SK-N-SH (cell line): ENCODE measurements around the gene SLC22A23. TPM values are rescaled to one million over a fixed set of nuclear protein-coding genes. Genes with fewer than 3 reads are reported as not detected.

Source experiments
- CTCF ChIA-PET: fragments of 300-600, 350-600 bp; formaldehyde crosslinking; extraction: SDS; loops from one replicate; lab custom pipeline; 2021; lab: Yijun Ruan, JAX
- POLR2A ChIA-PET: fragments of 350-600 bp; sonication (Branson Sonifier 250); formaldehyde crosslinking; extraction: SDS; loops from one replicate; lab custom pipeline; 2020; ENCODE audit warnings: antibody characterized with exemption, inconsistent platforms; lab: Yijun Ruan, JAX
- DNase-seq: peaks from one replicate; pipeline ENCODE4 v3.0.0; 2012
- H2AFZ ChIP-seq: fragments of 200-600 bp; sonication (generic); 2 replicates; pipeline ENCODE4 v1.8.1; 2016; ENCODE audit warnings: antibody characterized with exemption, mild to moderate bottlenecking, low read depth
- H3F3A ChIP-seq: fragments of 200-600 bp; sonication (generic); replicated peaks from 2 replicates; pipeline ENCODE3; 2016; ENCODE audit warnings: antibody characterized with exemption, mild to moderate bottlenecking; ENCODE audit not compliant: insufficient read depth
- H3K27ac ChIP-seq, 2 experiments: fragments of 200-500 bp in 1 of 2; fragments of 200-600 bp in 1 of 2; sonication (Bioruptor generic) in 1 of 2; sonication (generic), shearing (Covaris generic) in 1 of 2; 2 replicates each; pipeline versions ENCODE4 v1.5.1 to v1.6.1; 2014 to 2016; ENCODE audit warnings: low read depth in 2 of 2, inconsistent platforms in 1 of 2, low read length in 1 of 2, mild to moderate bottlenecking in 1 of 2, mixed read lengths in 1 of 2
- H3K27me3 ChIP-seq: fragments of 200-600 bp; sonication (generic), shearing (Covaris generic); 2 replicates; pipeline ENCODE4 v1.6.1; 2016; ENCODE audit warnings: mixed run types; ENCODE audit not compliant: insufficient read depth
- H3K36me3 ChIP-seq, 2 experiments: fragments of 200-500 bp in 1 of 2; fragments of 200-600 bp in 1 of 2; sonication (Bioruptor generic) in 1 of 2; sonication (generic) in 1 of 2; replicated peaks in 1 of 2; 2 replicates each; pipeline versions ENCODE3 to v1.5.1; 2014 to 2016; ENCODE audit warnings: low read length in 1 of 2, mild to moderate bottlenecking in 1 of 2; ENCODE audit not compliant: insufficient read depth in 2 of 2, control insufficient read depth in 1 of 2
- H3K4me1 ChIP-seq, 2 experiments: fragments of 200-500 bp in 1 of 2; fragments of 200-600 bp in 1 of 2; sonication (Bioruptor generic) in 1 of 2; sonication (generic), shearing (Covaris generic) in 1 of 2; 2 replicates each; pipeline versions ENCODE4 v1.5.1 to v1.6.1; 2014 to 2016; ENCODE audit warnings: low read depth in 1 of 2, low read length in 1 of 2, mixed run types in 1 of 2; ENCODE audit not compliant: insufficient read depth in 2 of 2, control insufficient read depth in 1 of 2
- H3K4me2 ChIP-seq: fragments of 200-600 bp; sonication (generic), shearing (Covaris generic); 2 replicates; pipeline ENCODE4 v1.6.1; 2017; ENCODE audit warnings: mixed run types
- H3K4me3 ChIP-seq, 2 experiments: fragments of 200-500 bp in 1 of 2; fragments of 200-600 bp in 1 of 2; sonication (Bioruptor generic) in 1 of 2; sonication (generic), shearing (Covaris generic) in 1 of 2; 2 replicates each; pipeline versions ENCODE4 v1.5.1 to v1.8.1; 2014 to 2016; ENCODE audit warnings: low read depth in 2 of 2, inconsistent platforms in 1 of 2, low read length in 1 of 2, mild to moderate bottlenecking in 1 of 2, mixed read lengths in 1 of 2, moderate library complexity in 1 of 2
- H3K79me2 ChIP-seq: fragments of 200-600 bp; sonication (generic); 2 replicates; pipeline ENCODE4 v1.8.1; 2017; ENCODE audit warnings: mild to moderate bottlenecking; ENCODE audit not compliant: insufficient read depth
- H3K9ac ChIP-seq: fragments of 200-600 bp; sonication (generic); 2 replicates; pipeline ENCODE4 v1.6.1; 2017; ENCODE audit warnings: mixed run types
- H3K9me2 ChIP-seq: fragments of 200-600 bp; sonication (generic); 2 replicates; pipeline ENCODE4 v1.6.1; 2017; ENCODE audit warnings: mixed run types
- H3K9me3 ChIP-seq: fragments of 200-600 bp; sonication (generic); 2 replicates; pipeline ENCODE4 v1.6.1; 2017; ENCODE audit warnings: mixed run types, mild to moderate bottlenecking, moderate library complexity
- H4K20me1 ChIP-seq: fragments of 200-600 bp; sonication (generic); 2 replicates; pipeline ENCODE4 v1.6.1; 2017; ENCODE audit warnings: mild to moderate bottlenecking, mixed run types; ENCODE audit not compliant: insufficient read depth
- CTCF ChIP-seq: fragments of 200-600 bp; sonication (generic); IDR thresholded peaks from 2 replicates; pipeline ENCODE4 v1.6.1; 2017; ENCODE audit warnings: antibody characterized with exemption, mild to moderate bottlenecking, moderate library complexity
- FOXJ3 ChIP-seq: sonication (generic); formaldehyde crosslinking; IDR thresholded peaks from 2 replicates; pipeline ENCODE4 v1.5.1; 2020; ENCODE audit warnings: mild to moderate bottlenecking, missing genetic modification reagents
- FOXM1 ChIP-seq: IDR thresholded peaks from 2 replicates; pipeline ENCODE4 v1.4.0; 2012; ENCODE audit warnings: low read depth, mild to moderate bottlenecking
- REST ChIP-seq: IDR thresholded peaks from 2 replicates; pipeline ENCODE4 v1.6.1; 2012; ENCODE audit warnings: mild to moderate bottlenecking, low read depth, low read length, moderate library complexity
- SIN3A ChIP-seq: IDR thresholded peaks from 2 replicates; pipeline ENCODE4 v1.6.1; 2012; ENCODE audit warnings: low read depth, mild to moderate bottlenecking, low read length, moderate library complexity, borderline replicate concordance
- SMC3 ChIP-seq: IDR thresholded peaks from 2 replicates; pipeline ENCODE4 v1.6.1; 2012; ENCODE audit warnings: low read depth, low read length, improper control_type of control experiment
- TAF1 ChIP-seq: IDR thresholded peaks from 2 replicates; pipeline ENCODE4 v1.6.1; 2012; ENCODE audit warnings: low read depth, mild to moderate bottlenecking, low read length, moderate library complexity, borderline replicate concordance
- TEAD4 ChIP-seq: IDR thresholded peaks from 2 replicates; pipeline ENCODE4 v1.4.0; 2012; ENCODE audit warnings: mild to moderate bottlenecking, borderline replicate concordance; ENCODE audit not compliant: insufficient read depth
- USF1 ChIP-seq: IDR thresholded peaks from 2 replicates; pipeline ENCODE4 v1.4.0; 2012; ENCODE audit warnings: low read depth, borderline replicate concordance
- ZBTB33 ChIP-seq: IDR thresholded peaks from 2 replicates; pipeline ENCODE4 v1.4.0; 2012; ENCODE audit warnings: low read depth, borderline replicate concordance
- WGBS: methylation state at CpG from one replicate; pipeline ENCODE4 v1.1.6; 2017; ENCODE audit warnings: low lambda C conversion rate; 5-methylcytosine and 5-hydroxymethylcytosine counted together
- polyA plus RNA-seq, 3 experiments: library from polyadenylated mRNA; depleted of rRNA; stranded (reverse); fragments of >200 nt; gene quantifications; 2 replicates each; pipeline ENCODE4 v1.2.3, GENCODE V29; 2012

Gene SLC22A23
- not detected in 2 replicates for polyA plus RNA-seq (2012; rRNA removed)
- not detected in 2 replicates for polyA plus RNA-seq (2012; cell fraction: cytosol; rRNA removed)
- 0.01 TPM in 1 of 2 replicates, not detected in the other for polyA plus RNA-seq (2012; cell fraction: nucleus; rRNA removed)

- peak; percentile 93 for DNase-seq
- Histone ChIP-seq H3K27me3 (peaks cover 71% of the 10 kb centered on the region), H3K27ac (no peak within 1 kb of the TSS)
Observed at GRCh38 chr6:3456898-3457709, at the start of gene SLC22A23. SLC22A23 (minus strand) TSS chr6:3457050; CDS start chr6:3456559, 491 bp downstream.

GRCh38 chr6:3506200-3506599 is 49.4 kb upstream of the SLC22A23 start:
- Histone ChIP-seq H3K4me1 (no peaks in the 10 kb centered on the region), H3F3A (no peaks in the 10 kb centered on the region), H3K79me2 (no peaks in the 10 kb centered on the region), H3K9ac (no peak overlapping the region), H4K20me1 (no peaks in the 10 kb centered on the region), H2AFZ (no peak overlapping the region), H3K27me3 (peaks cover 21% of the 10 kb centered on the region), H3K4me2 (no peak overlapping the region), H3K4me3 (no peak overlapping the region), H3K9me2 (no peaks in the 10 kb centered on the region), H3K27ac (no peak overlapping the region), H3K9me3 (no peaks in the 10 kb centered on the region), H3K36me3 (no peaks in the 10 kb centered on the region)
- ChIA-PET POLR2A (no interaction called here), CTCF (no interaction called here)
- no peak for DNase-seq
- 10% methylated on average over 4 of the region's 4 CpGs for WGBS
- TF ChIP-seq FOXM1 = no peak
- no peak for TF ChIP-seq USF1
- TF ChIP-seq REST = no peak
- TF ChIP-seq SIN3A = no peak
- no peak for TF ChIP-seq FOXJ3 (CRISPR knock-in tag)

More at GRCh38 chr6:3456898-3457709, at the start of gene SLC22A23:
- Histone ChIP-seq H3K9me3 (no peaks in the 10 kb centered on the region), H3K4me1 (no peaks in the 10 kb centered on the region; a peak in 1 of 4 replicates), H3F3A (peaks cover 3% of the 10 kb centered on the region), H3K4me3 (peak within 1 kb of the TSS in 1 of 2 experiments; percentile 47; a peak in 2 of 4 replicates), H3K36me3 (no peaks in the 10 kb centered on the region), H3K4me2 (peak within 1 kb of the TSS; percentile 81), H3K9ac (no peak within 1 kb of the TSS), H3K9me2 (no peaks in the 10 kb centered on the region), H4K20me1 (no peaks in the 10 kb centered on the region), H2AFZ (no peak within 1 kb of the TSS), H3K79me2 (no peaks in the 10 kb centered on the region)
- WGBS = 5% methylated on average over 13 of the region's 97 CpGs
- ChIA-PET POLR2A (no interaction called here), CTCF (interaction anchor here (1.0 to 2.2 kb wide), 2 partner anchors 9 to 33 kb away, joined by 3 to 8 read pairs; no protein-coding TSS in a partner anchor)
- TF ChIP-seq CTCF = peak; percentile 45
- peak; percentile 8; the same call in 1 of the 2 replicates for TF ChIP-seq SMC3
- no peak for TF ChIP-seq TEAD4
- no peak for TF ChIP-seq ZBTB33
- no peak for TF ChIP-seq TAF1
